A549 (cell line): ENCODE data around the gene FERMT3. TPM values are rescaled to one million over a fixed set of nuclear protein-coding genes. Genes with fewer than 3 reads are reported as not detected.

Source experiments
- ATAC-seq, 2 experiments: fragments of 200-7000 bp in 1 of 2; fragments of >200 bp in 1 of 2; cut with Nextera tagmentation in 1 of 2; cut with Tn5 transposase in 1 of 2; 3 replicates each; pipeline versions ENCODE4 v1.8.0 to v1.9.1; 2018 to 2020; ENCODE audit warnings: mild to moderate bottlenecking in 1 of 2, moderate library complexity in 1 of 2
- CTCF ChIA-PET: fragments of 300-600 bp; sonication (Branson Sonifier 250); formaldehyde crosslinking; extraction: SDS; loops from one replicate; lab custom pipeline; 2021; ENCODE audit warnings: antibody characterized with exemption, inconsistent platforms; lab: Yijun Ruan, JAX
- POLR2A ChIA-PET: fragments of 350-600 bp; formaldehyde crosslinking; extraction: SDS; loops from one replicate; lab custom pipeline; 2021; ENCODE audit warnings: antibody characterized with exemption, inconsistent platforms; lab: Yijun Ruan, JAX
- DNase-seq, 2 experiments: peaks; one replicate each; pipeline versions ENCODE4 v3.0.0 to v3.0.0-alpha.2; 2011 to 2016; ENCODE audit warnings: low read depth in 1 of 2, low spot score in 1 of 2
- FAIRE-seq: peaks from 2 replicates; lab custom pipeline; 2011; peaks lifted over from hg19 to GRCh38; lab: Jason Lieb, UNC
- H3K27ac ChIP-seq, 2 experiments: fragments of >200 bp; sonication (Bioruptor Twin); formaldehyde crosslinking; 3 replicates each; pipeline ENCODE4 v1.5.1; 2016 to 2017
- H3K4me1 ChIP-seq: fragments of >200 bp; sonication (Bioruptor Twin); formaldehyde crosslinking; 3 replicates; pipeline ENCODE4 v1.6.1; 2016
- H3K4me2 ChIP-seq: fragments of >200 bp; sonication (Bioruptor Twin); formaldehyde crosslinking; 3 replicates; pipeline ENCODE4 v1.6.1; 2016
- H3K4me3 ChIP-seq: fragments of >200 bp; sonication (Bioruptor Twin); formaldehyde crosslinking; 3 replicates; pipeline ENCODE4 v1.5.1; 2016
- H3K9me3 ChIP-seq: fragments of >200 bp; sonication (Bioruptor Twin); formaldehyde crosslinking; 3 replicates; pipeline ENCODE4 v1.6.1; 2016
- ATOH8 ChIP-seq: fragments of 250-450 bp; sonication (Bioruptor Pico); IDR thresholded peaks from 2 replicates; pipeline ENCODE4 v1.5.0; 2020; ENCODE audit warnings: low read depth, mild to moderate bottlenecking, moderate library complexity
- BCL3 ChIP-seq: fragments of >200 bp; sonication (Bioruptor Twin); formaldehyde crosslinking; IDR thresholded peaks from 3 replicates; pipeline ENCODE4 v1.6.1; 2016
- CBX8 ChIP-seq: fragments of 200-600 bp; sonication (generic); IDR thresholded peaks from 2 replicates; pipeline ENCODE4 v1.6.1; 2016
- CEBPB ChIP-seq, 2 experiments: fragments of >200 bp in 1 of 2; sonication (Bioruptor Twin) in 1 of 2; formaldehyde crosslinking in 1 of 2; IDR thresholded peaks; 2 replicates each; pipeline ENCODE4 v1.6.1; 2012 to 2016
- CHD2 ChIP-seq: fragments of 150-350 bp; IDR thresholded peaks from 2 replicates; pipeline ENCODE4 v1.6.1; 2014; ENCODE audit warnings: low read length; ENCODE audit not compliant: partially characterized antibody
- CHD4 ChIP-seq: fragments of 200-600 bp; sonication (generic); IDR thresholded peaks from 2 replicates; pipeline ENCODE4 v1.6.1; 2016; ENCODE audit warnings: antibody characterized with exemption, mild to moderate bottlenecking, borderline replicate concordance
- EHF ChIP-seq: fragments of 250-450 bp; sonication (Bioruptor Pico); IDR thresholded peaks from 2 replicates; pipeline ENCODE4 v1.5.0; 2020; ENCODE audit warnings: mild to moderate bottlenecking
- GATA3 ChIP-seq: IDR thresholded peaks from 2 replicates; pipeline ENCODE4 v1.6.1; 2012; ENCODE audit warnings: borderline replicate concordance
- HDAC2 ChIP-seq: fragments of 200-600 bp; sonication (generic); IDR thresholded peaks from 2 replicates; pipeline ENCODE4 v1.6.1; 2016
- HMGXB4 ChIP-seq: fragments of 250-450 bp; sonication (Bioruptor Pico); IDR thresholded peaks from 2 replicates; pipeline ENCODE4 v1.5.0; 2021; ENCODE audit warnings: mild to moderate bottlenecking, moderate library complexity, borderline replicate concordance
- JUNB ChIP-seq: fragments of >200 bp; sonication (Bioruptor Twin); formaldehyde crosslinking; IDR thresholded peaks from 2 replicates; pipeline ENCODE4 v1.6.1; 2016
- KDM1A ChIP-seq: fragments of 200-600 bp; sonication (generic); IDR thresholded peaks from 2 replicates; pipeline ENCODE4 v1.6.1; 2016; ENCODE audit warnings: low read depth, mild to moderate bottlenecking
- KDM5A ChIP-seq: fragments of 200-600 bp; sonication (generic); IDR thresholded peaks from 2 replicates; pipeline ENCODE4 v1.6.1; 2016; ENCODE audit warnings: antibody characterized with exemption, mild to moderate bottlenecking
- MAFK ChIP-seq: fragments of 450-650 bp; IDR thresholded peaks from 2 replicates; pipeline ENCODE4 v1.6.1; 2014; ENCODE audit not compliant: partially characterized antibody
- MAX ChIP-seq: IDR thresholded peaks from 2 replicates; pipeline ENCODE4 v1.6.1; 2012
- MAZ ChIP-seq: fragments of 150-350 bp; IDR thresholded peaks from 2 replicates; pipeline ENCODE4 v1.6.1; 2014; ENCODE audit warnings: antibody characterized with exemption, low read depth, low read length, borderline replicate concordance
- NFE2L2 ChIP-seq: fragments of 150-350 bp; conservative IDR thresholded peaks from 2 replicates; pipeline ENCODE4 v1.6.1; 2014; ENCODE audit warnings: low read length
- NPAS2 ChIP-seq: fragments of 250-450 bp; sonication (Bioruptor Pico); IDR thresholded peaks from 2 replicates; pipeline ENCODE4 v1.8.0; 2022; ENCODE audit warnings: mild to moderate bottlenecking, moderate library complexity, borderline replicate concordance
- RAD21 ChIP-seq, 2 experiments: fragments of >200 bp in 1 of 2; sonication (Bioruptor Twin) in 1 of 2; formaldehyde crosslinking in 1 of 2; IDR thresholded peaks in 1 of 2; conservative IDR thresholded peaks in 1 of 2; 2 replicates in 1 of 2; 3 replicates in 1 of 2; pipeline ENCODE4 v1.6.1; 2012 to 2018; ENCODE audit warnings: inconsistent platforms in 1 of 2
- REST ChIP-seq: fragments of 200-600 bp; sonication (generic); IDR thresholded peaks from 2 replicates; pipeline ENCODE4 v1.6.1; 2016; ENCODE audit warnings: antibody characterized with exemption, mild to moderate bottlenecking, moderate library complexity
- TFCP2L1 ChIP-seq: fragments of 250-450 bp; sonication (Bioruptor Pico); IDR thresholded peaks from 2 replicates; pipeline ENCODE4 v1.5.0; 2021; ENCODE audit warnings: mild to moderate bottlenecking
- TP53 ChIP-seq: fragments of 250-450 bp; sonication (Bioruptor Pico); IDR thresholded peaks from 2 replicates; pipeline ENCODE4 v1.5.0; 2021; ENCODE audit warnings: mild to moderate bottlenecking, moderate library complexity
- WGBS: methylation state at CpG from one replicate; pipeline ENCODE4 v1.1.6; 2017; ENCODE audit errors: missing lambda C conversion rate; 5-methylcytosine and 5-hydroxymethylcytosine counted together
- polyA plus RNA-seq, 4 experiments: library from polyadenylated mRNA; depleted of rRNA in 3 of 4; stranded (reverse); fragments of >200 nt; fragmentation: RNase III in 1 of 4; extraction: RNeasy Plus Mini Kit Qiagen cat#74134 plus additional on column Dnase treatment in 1 of 4; gene quantifications; 2 replicates in 3 of 4; 3 replicates in 1 of 4; pipeline ENCODE4 v1.2.3, GENCODE V29; 2011 to 2017

Gene FERMT3
- polyA plus RNA-seq, 2 of the 4 experiments (the other 2 are of a cell fraction), result 0.56 to 2.1 TPM

- H3K4me2 ChIP-seq, result peak overlapping the region; percentile 98
- ATAC-seq (no peak), DNase-seq (no peak), FAIRE-seq (no peak)
- CTCF ChIA-PET, result interaction anchor here (1.5 to 2.8 kb wide), 2 partner anchors 19 to 74 kb away, joined by 4 to 14 read pairs; no protein-coding TSS in a partner anchor
- peak overlapping the region; percentile 94 to 95 for H3K27ac ChIP-seq
- 24% methylated on average over 7 of the region's 8 CpGs for WGBS
- POLR2A ChIA-PET, result no interaction called here
- H3K4me1 ChIP-seq, result peaks cover 46% of the 10 kb centered on the region
- H3K4me3 ChIP-seq, result peak overlapping the region; percentile 94
- no peaks in the 10 kb centered on the region for H3K9me3 ChIP-seq
- TF ChIP-seq TP53 (CRISPR knock-in tag), result no peak
- no peak for TF ChIP-seq NFE2L2
- no peak for TF ChIP-seq GATA3
- no peak for TF ChIP-seq HMGXB4 (CRISPR knock-in tag)
- TF ChIP-seq BCL3, result no peak
- TF ChIP-seq TFCP2L1 (CRISPR knock-in tag), result no peak
- TF ChIP-seq MAX, result no peak
- no peak for TF ChIP-seq JUNB
- TF ChIP-seq MAZ, result no peak
- no peak for TF ChIP-seq RAD21 (conservative IDR thresholded peaks at IDR 0.05 in 1 of 2, IDR thresholded peaks at IDR 0.05 in 1 of 2)
- no peak for TF ChIP-seq CHD2
- TF ChIP-seq ATOH8 (CRISPR knock-in tag), result no peak
- TF ChIP-seq, all 56 proteins: peak for 0
Measured at GRCh38 chr11:64230985-64231365, 24.5 kb downstream of the FERMT3 start.

GRCh38 chr11:64231546-64231945, 25.0 kb downstream of the FERMT3 start:
- no peak for TF ChIP-seq EHF
- TF ChIP-seq BCL3, result no peak
- TF ChIP-seq HDAC2, result no peak
- TF ChIP-seq CHD4, result no peak
- TF ChIP-seq MAFK, result no peak
- no peak for TF ChIP-seq CEBPB (IDR thresholded peaks at IDR 0.05)
- TF ChIP-seq KDM5A, result no peak
- no peak for TF ChIP-seq CBX8
- TF ChIP-seq NPAS2, result no peak
- TF ChIP-seq REST, result no peak
- no peak for TF ChIP-seq KDM1A
- ATAC-seq, result no peak
- Histone ChIP-seq H3K4me3 (no peak overlapping the region; the same call in 2 of the 3 replicates), H3K4me1 (peaks cover 46% of the 10 kb centered on the region), H3K9me3 (no peaks in the 10 kb centered on the region), H3K4me2 (peak overlapping the region; percentile 98), H3K27ac (no peak overlapping the region; a peak in 1 of 6 replicates)
- CTCF ChIA-PET, result interaction anchor here (1.5 to 2.8 kb wide), 3 partner anchors 14 to 73 kb away, joined by 4 to 14 read pairs (median 4); no protein-coding TSS in a partner anchor
- no peak for DNase-seq
- POLR2A ChIA-PET, result no interaction called here
- no peak for FAIRE-seq
- 89% methylated on average over 7 of the region's 7 CpGs for WGBS
